Aorta (tissue), 5 donors: ENCODE measurements around the gene CNTN1. TPM values are rescaled to one million over a fixed set of nuclear protein-coding genes. Genes with fewer than 3 reads are reported as not detected.

Source experiments
- ATAC-seq: fragments of 200-7000 bp; cut with Tn5 transposase; one replicate; pipeline ENCODE4 v1.9.1; 2022; ENCODE audit warnings: moderate library complexity; ENCODE audit not compliant: low FRiP score
- DNase-seq, 2 donors: peaks; one replicate each; pipeline ENCODE4 v3.0.0-alpha.2; 2020
- H3K27ac ChIP-seq, 2 donors: one replicate each; pipeline ENCODE4 v1.5.1; 2013; ENCODE audit warnings: low read length in 2 of 2, mild to moderate bottlenecking in 2 of 2, moderate library complexity in 2 of 2, control low read depth in 1 of 2, inconsistent platforms in 1 of 2, low read depth in 1 of 2
- H3K27me3 ChIP-seq, 2 donors: one replicate each; pipeline ENCODE4 v1.6.1; 2013; ENCODE audit warnings: control low read depth in 1 of 2, low read length in 1 of 2, mild to moderate bottlenecking in 1 of 2, moderate library complexity in 1 of 2; ENCODE audit not compliant: insufficient read depth in 2 of 2, control insufficient read depth in 1 of 2
- H3K36me3 ChIP-seq, 2 donors: one replicate each; pipeline ENCODE4 v1.6.1; 2013; ENCODE audit warnings: control low read depth in 1 of 2, low read length in 1 of 2, mild to moderate bottlenecking in 1 of 2; ENCODE audit not compliant: insufficient read depth in 2 of 2, control insufficient read depth in 1 of 2
- H3K4me1 ChIP-seq, 2 donors: one replicate each; pipeline ENCODE4 v1.6.1; 2013; ENCODE audit warnings: low read length in 2 of 2, control low read depth in 1 of 2, mild to moderate bottlenecking in 1 of 2, moderate library complexity in 1 of 2; ENCODE audit not compliant: insufficient read depth in 2 of 2, control insufficient read depth in 1 of 2
- H3K4me3 ChIP-seq, 2 donors: one replicate each; pipeline ENCODE4 v1.5.1; 2013; ENCODE audit warnings: low read length in 2 of 2, control low read depth in 1 of 2, mild to moderate bottlenecking in 1 of 2
- H3K9me3 ChIP-seq: one replicate; pipeline ENCODE4 v1.6.1; 2013; ENCODE audit warnings: mild to moderate bottlenecking, low read length; ENCODE audit not compliant: control insufficient read depth
- WGBS, 2 donors: extraction: QIAGEN DNeasy Blood & Tissue Kit; methylation state at CpG; one replicate each; pipeline ENCODE4 v1.1.7; 2013; 5-methylcytosine and 5-hydroxymethylcytosine counted together
- intact Hi-C, 2 donors: fragments of 100-400 bp; cut with DNase I; formaldehyde crosslinking; loops; one replicate each; pipeline versions ENCODE4 v1.14.2 to v1.15.0; 2022
- polyA plus RNA-seq, 2 donors: library from polyadenylated mRNA; stranded (reverse); fragments of 200-250 nt; gene quantifications; one replicate each; pipeline ENCODE4 v1.2.3, GENCODE V29; 2013
- total RNA-seq, 2 donors: library from RNA; stranded (reverse); fragmentation: NEBNext Ultra II Directional; extraction: Animal tissue kit (Norgen Biotek cat#: 25700); gene quantifications; one replicate each; pipeline ENCODE4 v1.2.1, GENCODE V29; 2021
- donor health status: healthy with polysubstance abuse.
- donor health status: Bipolar disorder and iron deficiency.
- donor health status: DM: no; HTN: no; CAD: no.
- donor health status: DM: no; HTN: no; CAD: no.
- donor health status: DM: yes; HTN: yes; CAD: no.

CNTN1 gene
- total and polyA plus RNA-seq, 4 donors: 1.0 to 23.0 (median 9.0) TPM

GRCh38 chr12:40770781-40771180 is 78.5 kb downstream of the CNTN1 start:
- ATAC-seq (no peak), DNase-seq (no peak)
- H3K9me3 ChIP-seq: no peaks in the 10 kb centered on the region
- no peak overlapping the region for H3K27ac ChIP-seq
- H3K4me3 ChIP-seq: no peak overlapping the region
- WGBS, 2 donors: 88 to 94% methylated on average over 2 of the region's 2 CpGs
- intact Hi-C loops: no loop called here
- H3K4me1 ChIP-seq: no peaks in the 10 kb centered on the region
- no peaks in the 10 kb centered on the region for H3K27me3 ChIP-seq
- no peaks in the 10 kb centered on the region for H3K36me3 ChIP-seq

GRCh38 chr12:40775661-40776060 is 83.4 kb downstream of the CNTN1 start:
- 71% methylated on average over 2 of the region's 2 CpGs for WGBS, 2 donors
- no peaks in the 10 kb centered on the region for H3K36me3 ChIP-seq
- no peak overlapping the region for H3K4me3 ChIP-seq
- no peaks in the 10 kb centered on the region for H3K4me1 ChIP-seq
- no peaks in the 10 kb centered on the region for H3K27me3 ChIP-seq
- no peaks in the 10 kb centered on the region for H3K9me3 ChIP-seq
- ATAC-seq: no peak
- intact Hi-C loops: no loop called here
- no peak for DNase-seq
- H3K27ac ChIP-seq: no peak overlapping the region

GRCh38 chr12:40784102-40784501 is 91.9 kb downstream of the CNTN1 start:
- Histone ChIP-seq H3K4me1 (peaks cover 0 to 3% of the 10 kb centered on the region in 2 donors), H3K9me3 (no peaks in the 10 kb centered on the region), H3K27me3 (no peaks in the 10 kb centered on the region), H3K36me3 (no peaks in the 10 kb centered on the region), H3K27ac (no peak overlapping the region), H3K4me3 (no peak overlapping the region)
- intact Hi-C loops: no loop called here
- DNase-seq (no peak), ATAC-seq (no peak)
- WGBS, 2 donors: 28 to 41% methylated on average over 2 of the region's 2 CpGs

- Histone ChIP-seq H3K4me1 (peaks cover 0 to 3% of the 10 kb centered on the region in 2 donors), H3K27ac (no peak overlapping the region), H3K27me3 (no peaks in the 10 kb centered on the region), H3K36me3 (no peaks in the 10 kb centered on the region), H3K4me3 (no peak overlapping the region), H3K9me3 (no peaks in the 10 kb centered on the region)
- DNase-seq: no peak
- WGBS, 2 donors: 77 to 78% methylated on average over 3 of the region's 3 CpGs
- intact Hi-C loops: no loop called here
- no peak for ATAC-seq
Measured at GRCh38 chr12:40788276-40788675, 96.0 kb downstream of the CNTN1 start.

GRCh38 chr12:40792792-40793386 is 100.7 kb downstream of the CNTN1 start:
- intact Hi-C loops: no loop called here
- no peak for ATAC-seq
- DNase-seq: no peak
- H3K9me3 ChIP-seq: no peaks in the 10 kb centered on the region
- WGBS, 2 donors: 18 to 31% methylated on average over 5 of the region's 5 CpGs
- no peaks in the 10 kb centered on the region for H3K27me3 ChIP-seq
- no peak overlapping the region for H3K27ac ChIP-seq
- no peak overlapping the region for H3K4me3 ChIP-seq
- no peaks in the 10 kb centered on the region for H3K36me3 ChIP-seq
- no peaks in the 10 kb centered on the region for H3K4me1 ChIP-seq

- intact Hi-C loops: no loop called here
- no peak overlapping the region for H3K4me3 ChIP-seq
- no peaks in the 10 kb centered on the region for H3K36me3 ChIP-seq
- no peak overlapping the region for H3K27ac ChIP-seq
- H3K27me3 ChIP-seq: no peaks in the 10 kb centered on the region
- ATAC-seq (no peak), DNase-seq (no peak)
- no peaks in the 10 kb centered on the region for H3K9me3 ChIP-seq
- no peaks in the 10 kb centered on the region for H3K4me1 ChIP-seq
- WGBS, 2 donors: 35 to 52% methylated on average over 1 of the region's 1 CpG
Measured at GRCh38 chr12:40793471-40793870, 101.2 kb downstream of the CNTN1 start.

GRCh38 chr12:40794087-40794486 is 101.8 kb downstream of the CNTN1 start:
- Histone ChIP-seq H3K36me3 (no peaks in the 10 kb centered on the region), H3K4me1 (no peaks in the 10 kb centered on the region), H3K9me3 (no peaks in the 10 kb centered on the region), H3K4me3 (no peak overlapping the region), H3K27ac (no peak overlapping the region), H3K27me3 (no peaks in the 10 kb centered on the region)
- ATAC-seq (no peak), DNase-seq (no peak)
- intact Hi-C loops: no loop called here

- Histone ChIP-seq H3K27me3 (no peaks in the 10 kb centered on the region), H3K4me3 (no peak overlapping the region), H3K9me3 (no peaks in the 10 kb centered on the region), H3K4me1 (no peaks in the 10 kb centered on the region), H3K27ac (no peak overlapping the region), H3K36me3 (no peaks in the 10 kb centered on the region)
- DNase-seq: no peak
- no peak for ATAC-seq
- WGBS, 2 donors: 96 to 97% methylated on average over 2 of the region's 2 CpGs
- intact Hi-C loops: no loop called here
Measured at GRCh38 chr12:40801082-40801481, 108.8 kb downstream of the CNTN1 start.

GRCh38 chr12:40801861-40802260 is 109.6 kb downstream of the CNTN1 start:
- H3K4me1 ChIP-seq: no peaks in the 10 kb centered on the region
- no peak overlapping the region for H3K4me3 ChIP-seq
- no peak overlapping the region for H3K27ac ChIP-seq
- H3K27me3 ChIP-seq: no peaks in the 10 kb centered on the region
- intact Hi-C loops: no loop called here
- H3K9me3 ChIP-seq: no peaks in the 10 kb centered on the region
- DNase-seq (no peak), ATAC-seq (no peak)
- no peaks in the 10 kb centered on the region for H3K36me3 ChIP-seq
- WGBS, 2 donors: 95 to 96% methylated on average over 2 of the region's 2 CpGs
